ACC112 (cell line): ENCODE measurements around the gene ABHD14A.
"Not testable (repeated sequence)": the region's sequence is repeated elsewhere in the genome, so short reads cannot be mapped to it uniquely, and the experiment has no call there.

Experiments used
- H2AFZ ChIP-seq: fragments of 200-600 bp; sonication (generic); one replicate; pipeline ENCODE4 v1.6.0; 2017; ENCODE audit warnings: antibody characterized with exemption, low read length; ENCODE audit not compliant: unreplicated experiment
- H3K27ac ChIP-seq: fragments of 200-600 bp; sonication (generic); 2 replicates; pipeline ENCODE4 v1.5.1; 2014; ENCODE audit warnings: low read depth, mild to moderate bottlenecking, antibody characterized with exemption, low read length, moderate library complexity
- H3K27me3 ChIP-seq: fragments of 200-600 bp; sonication (generic); 2 replicates; pipeline ENCODE4 v1.6.1; 2014; ENCODE audit warnings: mild to moderate bottlenecking, antibody characterized with exemption, low read length, moderate library complexity, mixed read lengths; ENCODE audit not compliant: insufficient read depth
- H3K36me3 ChIP-seq: fragments of 200-600 bp; sonication (generic); 2 replicates; pipeline ENCODE4 v1.6.1; 2016; ENCODE audit warnings: mild to moderate bottlenecking, antibody characterized with exemption, low read length, moderate library complexity, mixed read lengths; ENCODE audit not compliant: insufficient read depth
- H3K4me1 ChIP-seq: fragments of 200-600 bp; sonication (generic); one replicate; pipeline ENCODE4 v1.6.1; 2016; ENCODE audit warnings: low read length, mixed read lengths; ENCODE audit not compliant: insufficient read depth, unreplicated experiment, control insufficient read depth
- H3K4me3 ChIP-seq: fragments of 200-600 bp; sonication (generic); 2 replicates; pipeline ENCODE4 v1.5.1; 2014; ENCODE audit warnings: mild to moderate bottlenecking, low read depth, low read length
- H3K79me2 ChIP-seq: fragments of 200-600 bp; sonication (generic); one replicate; pipeline ENCODE4 v1.6.0; 2016; ENCODE audit warnings: low read length; ENCODE audit not compliant: control insufficient read depth, unreplicated experiment, insufficient read depth

Gene ABHD14A

DNA sequence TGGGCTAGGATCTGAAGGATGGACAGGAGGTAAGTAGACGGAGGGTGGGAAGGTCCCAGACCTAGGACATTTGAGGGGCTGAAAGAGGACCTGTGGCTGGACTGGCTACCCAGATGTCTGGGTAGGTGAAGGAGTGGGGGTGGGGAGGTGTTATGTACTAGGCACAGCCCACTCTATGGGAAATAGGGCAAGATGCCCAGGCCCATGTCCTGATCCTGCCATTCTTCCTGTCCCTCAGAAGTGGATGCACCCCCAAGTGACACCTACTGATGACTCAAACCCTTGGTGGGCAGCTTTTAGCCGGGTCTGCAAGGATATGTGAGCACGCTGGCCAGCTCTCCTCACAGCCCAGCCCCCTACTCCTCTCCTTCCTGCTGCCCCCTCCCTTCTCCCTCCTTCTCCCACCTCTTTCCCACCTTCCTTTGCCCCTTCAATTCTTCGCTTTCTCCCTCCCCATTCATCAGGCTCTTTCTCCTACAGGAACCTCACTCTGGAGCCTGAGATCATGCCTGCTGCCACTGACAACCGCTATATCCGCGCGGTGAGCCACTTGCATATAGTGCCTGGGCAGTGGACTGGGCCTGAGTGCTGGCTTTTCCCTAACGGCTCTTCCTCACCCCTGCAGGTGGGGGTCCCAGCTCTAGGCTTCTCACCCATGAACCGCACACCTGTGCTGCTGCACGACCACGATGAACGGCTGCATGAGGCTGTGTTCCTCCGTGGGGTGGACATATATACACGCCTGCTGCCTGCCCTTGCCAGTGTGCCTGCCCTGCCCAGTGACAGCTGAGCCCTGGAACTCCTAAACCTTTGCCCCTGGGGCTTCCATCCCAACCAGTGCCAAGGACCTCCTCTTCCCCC lies 13.7 kb downstream of the ABHD14A start:
- Histone ChIP-seq H3K4me1 (peaks cover 11% of the 10 kb centered on the region), H3K27ac (no peak overlapping the region), H2AFZ (no peak overlapping the region), H3K79me2 (peaks cover 14% of the 10 kb centered on the region), H3K4me3 (no peak overlapping the region), H3K27me3 (no peaks in the 10 kb centered on the region), H3K36me3 (peaks cover 15% of the 10 kb centered on the region)

DNA sequence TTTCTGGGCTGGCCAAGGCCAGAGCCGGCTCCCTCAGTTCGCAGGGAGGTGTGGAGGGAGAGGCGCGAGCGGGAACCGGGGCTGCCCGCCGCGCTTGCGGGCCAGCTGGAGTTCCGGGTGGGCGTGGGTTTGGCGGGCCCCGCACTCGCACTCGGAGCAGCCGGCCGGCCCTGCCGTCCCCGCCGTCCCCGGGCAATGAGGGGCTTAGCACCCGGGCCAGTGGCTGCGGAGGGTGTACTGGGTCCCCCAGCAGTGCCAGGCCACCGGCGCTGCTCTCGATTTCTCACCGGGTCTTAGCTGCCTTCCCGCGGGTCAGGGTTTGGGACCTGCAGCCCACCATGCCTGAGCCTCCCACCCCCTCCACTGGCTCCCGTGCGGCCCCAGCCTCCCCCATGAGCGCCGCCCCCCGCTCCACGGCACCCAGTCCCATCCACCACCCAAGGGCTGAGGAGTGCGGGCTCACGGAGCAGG lies 15.7 kb downstream of the ABHD14A start:
- not testable (repeated sequence) for H3K4me3 ChIP-seq, H2AFZ ChIP-seq, H3K27me3 ChIP-seq, H3K27ac ChIP-seq
- H3K36me3 ChIP-seq = peaks cover 28% of the 10 kb centered on the region
- peaks cover 13% of the 10 kb centered on the region for H3K4me1 ChIP-seq
- peaks cover 23% of the 10 kb centered on the region for H3K79me2 ChIP-seq

DNA sequence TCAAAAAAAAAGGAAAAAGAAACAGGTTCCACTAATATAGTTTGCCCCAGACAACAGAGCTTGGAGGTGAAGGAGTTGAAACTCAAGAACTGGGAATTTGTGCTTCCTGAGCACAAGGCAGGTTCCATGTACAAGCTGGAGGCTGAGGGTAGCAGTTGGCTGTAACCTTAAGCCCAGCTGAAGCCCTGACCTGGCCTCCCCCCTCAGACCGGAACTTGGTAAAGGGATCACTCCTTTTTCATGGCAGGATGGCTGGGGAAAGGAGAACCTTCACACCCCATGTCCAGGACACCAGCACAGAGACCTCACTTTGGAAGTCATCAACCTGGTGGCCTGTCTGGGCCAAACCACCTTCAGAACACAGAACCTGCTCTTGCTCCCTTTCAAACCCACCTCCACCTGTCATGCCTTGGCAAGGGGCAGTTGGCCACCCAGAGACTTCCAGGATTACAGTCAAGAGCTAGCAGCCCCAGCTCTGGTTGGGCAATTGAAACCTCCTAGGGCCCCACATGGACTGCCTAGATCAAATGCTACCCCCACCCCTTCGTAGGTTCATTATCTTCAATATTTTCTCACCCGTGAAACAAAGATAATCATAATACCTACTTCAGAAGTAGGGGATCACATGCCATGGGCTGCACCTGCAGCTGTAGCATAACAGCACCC lies 17.3 kb downstream of the ABHD14A start:
- Histone ChIP-seq H3K4me3 (no peak overlapping the region), H3K27me3 (no peaks in the 10 kb centered on the region), H3K4me1 (peaks cover 13% of the 10 kb centered on the region), H2AFZ (no peak overlapping the region), H3K79me2 (peaks cover 25% of the 10 kb centered on the region), H3K36me3 (peaks cover 28% of the 10 kb centered on the region), H3K27ac (no peak overlapping the region)

DNA sequence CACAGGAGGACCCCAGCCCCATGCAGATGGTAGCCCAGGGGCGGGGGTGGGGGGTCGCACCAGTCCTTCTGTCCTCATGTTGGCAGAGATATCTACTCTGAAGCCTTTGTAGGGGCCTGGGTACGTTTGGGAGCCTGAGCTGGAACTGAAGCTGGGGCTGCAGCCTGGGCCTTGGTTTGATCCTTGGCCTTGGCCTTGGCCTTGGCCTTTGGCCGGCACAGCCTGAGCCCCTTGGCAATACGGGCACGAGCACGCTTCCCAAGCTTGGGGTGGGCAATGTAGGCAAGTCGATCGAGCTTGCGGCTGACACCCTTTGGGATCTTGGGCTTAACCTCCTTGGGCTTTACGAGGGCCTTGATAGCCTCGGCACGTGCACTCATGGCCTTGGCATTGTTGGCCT lies 18.8 kb downstream of the ABHD14A start:
- H2AFZ ChIP-seq, H3K27ac ChIP-seq, H3K27me3 ChIP-seq: not testable (repeated sequence)
- Histone ChIP-seq H3K4me3 (peak overlapping the region; percentile 98; the same call in 1 of the 2 replicates), H3K4me1 (peaks cover 13% of the 10 kb centered on the region), H3K79me2 (peaks cover 25% of the 10 kb centered on the region), H3K36me3 (peaks cover 28% of the 10 kb centered on the region)

DNA sequence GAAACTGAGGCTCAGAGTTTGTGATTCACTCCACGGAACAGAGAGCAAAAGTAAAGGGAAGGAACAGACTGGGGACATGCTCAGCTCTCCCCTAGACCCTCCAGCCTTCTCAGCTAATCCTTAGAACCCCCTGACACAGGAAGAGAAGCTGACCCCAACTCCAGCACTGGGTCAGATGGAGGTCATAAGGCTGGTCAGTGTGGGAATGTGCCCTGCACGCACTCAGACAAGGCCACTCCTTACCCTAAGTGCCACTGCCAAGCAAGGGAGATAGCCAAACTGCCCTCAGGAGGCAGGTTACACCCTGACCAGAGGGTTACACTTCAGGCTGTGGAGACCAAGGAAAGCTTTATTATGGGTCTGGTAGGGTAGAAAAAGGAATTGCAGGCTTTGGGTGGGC lies 19.7 kb downstream of the ABHD14A start:
- peak overlapping the region; percentile 82 for H3K27ac ChIP-seq
- peaks cover 28% of the 10 kb centered on the region for H3K36me3 ChIP-seq
- peak overlapping the region; percentile 98 for H3K4me3 ChIP-seq
- peaks cover 13% of the 10 kb centered on the region for H3K4me1 ChIP-seq
- no peak overlapping the region for H2AFZ ChIP-seq
- peaks cover 25% of the 10 kb centered on the region for H3K79me2 ChIP-seq
- no peaks in the 10 kb centered on the region for H3K27me3 ChIP-seq

DNA sequence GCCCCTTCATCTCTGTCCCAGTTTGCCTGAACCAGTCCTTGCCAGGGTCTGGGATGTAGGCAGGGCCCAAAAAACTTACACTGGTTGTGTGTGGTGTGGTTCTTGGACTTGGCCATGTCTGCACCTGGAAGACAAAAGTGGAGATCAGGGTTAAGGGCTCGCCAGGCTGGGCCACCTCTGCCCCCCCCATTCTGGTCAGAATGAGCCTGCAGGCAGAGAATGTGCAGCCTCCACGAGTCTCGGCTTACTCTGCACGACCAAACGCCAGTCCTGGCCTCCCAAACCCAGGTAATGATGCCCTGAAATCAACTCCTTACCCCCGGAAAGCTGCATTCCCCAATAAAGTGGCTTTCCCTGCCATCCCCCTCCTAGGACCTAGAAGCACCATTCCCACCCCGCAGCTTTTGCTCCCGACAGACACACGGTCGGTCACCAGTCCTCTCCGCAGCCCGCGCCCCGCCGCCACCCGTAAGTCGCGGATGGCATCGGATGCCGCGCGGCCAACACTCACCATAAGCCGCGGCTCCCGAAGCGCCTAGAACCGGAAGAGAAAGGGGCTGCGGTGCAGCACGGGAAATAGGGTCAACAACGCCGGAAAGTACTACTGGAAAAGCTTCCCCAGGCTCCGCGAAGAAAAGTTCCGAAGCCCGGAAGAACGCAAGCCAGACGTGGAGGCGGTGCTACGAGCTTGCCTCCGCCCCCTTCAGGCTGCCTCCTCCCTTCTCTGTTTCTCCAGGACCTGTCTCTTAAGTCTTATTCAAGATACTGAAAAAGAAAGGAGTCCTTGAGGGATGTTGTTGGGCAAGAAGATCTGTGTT lies 20.7 kb downstream of the ABHD14A start, which contains the start of gene RPL29:
RPL29 (minus strand) TSS at position 550 of the 818 bp plus-strand sequence; CDS start at position 116, 434 bp downstream.
- Histone ChIP-seq H3K27me3 (no peaks in the 10 kb centered on the region), H3K4me3 (peak within 1 kb of the TSS; percentile 98), H3K79me2 (peaks cover 25% of the 10 kb centered on the region), H3K4me1 (peaks cover 13% of the 10 kb centered on the region), H2AFZ (peak within 1 kb of the TSS; percentile 73), H3K27ac (peak within 1 kb of the TSS; percentile 82), H3K36me3 (peaks cover 28% of the 10 kb centered on the region)

DNA sequence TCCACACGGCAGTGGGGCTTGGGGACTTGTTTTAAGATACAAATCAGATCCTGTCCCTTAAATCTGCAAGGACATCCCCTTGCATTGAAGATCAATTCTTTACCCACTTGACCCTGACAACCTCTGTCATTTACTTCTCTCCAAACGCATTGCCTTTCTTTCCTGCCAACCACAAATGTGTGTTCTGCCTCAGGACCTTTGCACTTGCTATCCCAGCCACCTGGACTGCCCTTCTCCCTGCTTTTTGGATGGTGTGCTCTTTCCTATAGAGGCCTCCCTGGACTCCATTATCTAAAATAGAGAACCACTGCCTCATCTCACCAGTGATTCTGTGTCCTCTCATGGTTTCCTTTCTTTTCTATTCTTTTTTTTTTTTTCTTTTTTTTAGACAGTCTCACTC lies 22.3 kb downstream of the ABHD14A start:
- Histone ChIP-seq H3K4me3 (no peak overlapping the region), H3K36me3 (peaks cover 21% of the 10 kb centered on the region), H3K27ac (no peak overlapping the region), H2AFZ (no peak overlapping the region), H3K27me3 (no peaks in the 10 kb centered on the region), H3K79me2 (peaks cover 25% of the 10 kb centered on the region), H3K4me1 (peaks cover 13% of the 10 kb centered on the region)

DNA sequence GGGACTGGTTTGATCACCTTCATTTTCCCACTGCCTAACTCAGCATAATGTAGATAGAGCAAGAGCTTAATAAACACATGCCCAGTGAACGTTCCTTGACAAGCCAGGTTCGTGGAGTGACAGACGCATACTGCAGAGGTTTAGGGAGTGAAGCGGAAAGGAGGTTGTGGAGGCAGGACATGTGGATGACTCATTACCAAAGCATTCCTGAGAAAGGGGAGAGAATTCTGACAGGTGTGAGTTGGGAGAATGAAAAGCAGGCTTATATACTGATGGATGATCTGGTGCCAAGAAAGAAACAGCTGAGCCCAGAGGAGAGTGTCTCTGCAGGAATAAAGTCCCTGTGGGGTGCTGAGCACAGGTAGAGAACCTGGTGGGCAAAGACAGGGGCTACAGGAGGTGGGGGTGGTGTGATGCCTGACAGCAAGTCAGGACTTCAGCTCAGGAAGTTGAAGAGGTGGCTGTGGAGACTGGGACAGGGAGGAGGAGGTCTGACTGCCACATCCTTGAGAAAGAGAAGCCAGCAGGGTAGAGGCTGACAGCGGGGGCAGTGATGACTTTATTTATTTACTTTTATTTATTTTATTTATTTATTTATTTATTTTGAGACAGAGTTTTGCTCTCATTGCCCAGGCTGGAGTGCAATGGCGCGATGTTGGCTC lies 23.2 kb downstream of the ABHD14A start:
- H3K4me1 ChIP-seq = peaks cover 13% of the 10 kb centered on the region
- H3K4me3 ChIP-seq = no peak overlapping the region
- no peak overlapping the region for H2AFZ ChIP-seq

DNA sequence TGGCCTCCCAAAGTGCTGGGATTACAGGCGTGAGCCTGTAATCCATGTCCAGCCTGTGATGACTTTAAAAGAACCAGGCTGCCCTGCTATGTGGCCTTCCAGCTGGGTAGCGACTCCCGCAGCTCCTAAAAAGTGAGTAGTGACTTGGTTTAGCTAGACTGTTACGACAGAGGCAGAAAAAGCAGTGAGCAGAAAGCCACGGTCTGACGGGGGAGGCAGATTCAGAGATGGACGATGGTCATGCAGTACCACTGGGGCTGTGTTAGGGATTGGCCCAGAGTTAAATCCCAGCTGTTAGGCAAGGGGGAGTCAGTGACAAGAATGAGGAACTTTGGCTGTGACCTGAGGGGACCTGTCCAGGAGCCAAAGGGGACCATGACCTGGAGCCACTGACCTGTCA lies 23.9 kb downstream of the ABHD14A start:
- Histone ChIP-seq H3K27me3 (no peaks in the 10 kb centered on the region), H3K4me3 (no peak overlapping the region), H2AFZ (no peak overlapping the region), H3K79me2 (peaks cover 18% of the 10 kb centered on the region), H3K4me1 (peaks cover 9% of the 10 kb centered on the region), H3K27ac (no peak overlapping the region), H3K36me3 (peaks cover 13% of the 10 kb centered on the region)

More for the DNA sequence above, 23.2 kb downstream of the ABHD14A start:
- Histone ChIP-seq H3K79me2 (peaks cover 18% of the 10 kb centered on the region), H3K36me3 (peaks cover 13% of the 10 kb centered on the region), H3K27ac (no peak overlapping the region), H3K27me3 (no peaks in the 10 kb centered on the region)

DNA sequence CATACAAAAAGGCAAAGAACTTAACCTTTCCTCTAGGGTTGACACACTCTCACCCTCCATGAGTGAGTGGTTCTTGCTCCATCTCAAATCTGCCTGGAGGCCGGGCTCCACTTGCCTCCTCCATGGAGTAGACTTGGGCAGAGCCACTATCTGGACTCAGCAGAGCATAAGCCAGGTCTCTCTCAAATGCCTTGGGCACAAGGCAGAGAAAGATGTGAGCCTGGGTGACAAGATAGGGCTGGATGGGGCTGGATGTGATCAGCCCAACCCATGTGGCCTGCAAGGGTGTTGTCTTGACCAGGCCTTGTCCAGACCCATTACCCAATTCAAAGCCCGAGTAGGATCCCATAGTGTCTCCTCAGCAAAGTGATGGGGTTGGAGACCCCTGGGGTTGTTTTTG lies 25.0 kb downstream of the ABHD14A start:
- H3K4me3 ChIP-seq = no peak overlapping the region
- H3K27me3 ChIP-seq = no peaks in the 10 kb centered on the region

More for the DNA sequence above, 25.0 kb downstream of the ABHD14A start:
- peaks cover 9% of the 10 kb centered on the region for H3K79me2 ChIP-seq
- H3K36me3 ChIP-seq = peaks cover 4% of the 10 kb centered on the region; the same call in 1 of the 2 replicates
- H2AFZ ChIP-seq = no peak overlapping the region
- no peaks in the 10 kb centered on the region for H3K4me1 ChIP-seq
- H3K27ac ChIP-seq = no peak overlapping the region
